ENCODE measurements around the gene DPH5.
"Not testable (repeated sequence)": the region's sequence is repeated elsewhere in the genome, so short reads cannot be mapped to it uniquely, and the experiment has no call there.

GRCh38 chr1:100948721-100949405, 76.7 kb downstream of the DPH5 start:
- not testable (repeated sequence) for TF ChIP-seq POLR2A (IDR thresholded peaks at IDR 0.05; ENCODE audit: low read length); GATA1 (IDR thresholded peaks at IDR 0.05; ENCODE audit: low read depth, low read length)
